NCI-H460 (cell line): ENCODE measurements around the gene ZNF487. TPM values are rescaled to one million over a fixed set of nuclear protein-coding genes. Genes with fewer than 3 reads are reported as not detected.
A peak's percentile ranks its signal among the peaks of the same experiment; 100 is the strongest.
"Not testable (repeated sequence)": the region's sequence is repeated elsewhere in the genome, so short reads cannot be mapped to it uniquely, and the experiment has no call there.

Source experiments
- DNase-seq: peaks from one replicate; pipeline ENCODE4 v3.0.0-alpha.2; 2016; ENCODE audit warnings: low read depth; ENCODE audit errors: extremely low read depth
- total RNA-seq: library from RNA; depleted of rRNA; stranded (reverse); fragments of >200 nt; shearing (Covaris generic); gene quantifications from 2 replicates; pipeline ENCODE4 v1.2.3, GENCODE V29; 2014

The ZNF487 gene
- total RNA-seq, 1 experiment from 2014 or later = 5.4 TPM

DNA sequence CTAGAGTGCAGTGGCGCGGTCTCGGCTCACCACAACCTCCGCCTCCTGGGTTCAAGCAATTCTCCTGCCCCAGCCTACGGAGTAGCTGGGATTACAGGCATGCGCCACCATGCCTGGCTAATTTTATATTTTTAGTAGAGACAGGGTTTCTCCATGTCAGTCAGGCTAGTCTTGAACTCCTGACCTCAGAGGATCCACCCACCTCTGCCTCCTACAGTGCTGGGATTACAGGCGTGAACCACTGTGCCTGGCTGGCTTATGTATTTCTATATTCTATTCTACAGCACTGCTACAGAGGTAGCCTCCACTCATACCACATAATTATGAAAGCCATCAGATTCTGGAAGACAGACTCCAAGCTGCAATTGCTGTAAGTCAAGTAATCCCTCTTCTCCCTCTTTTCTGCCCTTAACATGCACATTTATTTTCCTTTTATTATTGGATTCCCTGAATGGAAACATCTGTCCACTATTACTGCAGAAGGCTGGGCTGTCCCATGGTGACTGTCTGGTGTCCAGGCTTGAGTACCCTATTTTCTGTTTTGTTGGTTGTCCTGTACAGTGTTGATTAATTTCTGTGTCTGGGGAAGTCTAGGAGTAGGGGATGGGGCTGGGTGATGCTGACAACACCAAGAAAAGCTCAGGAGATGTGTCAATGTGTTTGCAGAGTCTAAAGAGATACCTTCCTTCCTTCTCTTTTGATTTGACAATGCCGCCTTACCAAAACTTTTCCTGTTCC is 5.8 kb upstream of the ZNF487 start:
- DNase-seq = no peak

- DNase-seq = no peak
These were observed 395 bp downstream of the ZNF487 start for GRCh38 chr10:43437141-43437870.

GRCh38 chr10:43440463-43441134 is 3.7 kb downstream of the ZNF487 start:
- no peak for DNase-seq

DNA sequence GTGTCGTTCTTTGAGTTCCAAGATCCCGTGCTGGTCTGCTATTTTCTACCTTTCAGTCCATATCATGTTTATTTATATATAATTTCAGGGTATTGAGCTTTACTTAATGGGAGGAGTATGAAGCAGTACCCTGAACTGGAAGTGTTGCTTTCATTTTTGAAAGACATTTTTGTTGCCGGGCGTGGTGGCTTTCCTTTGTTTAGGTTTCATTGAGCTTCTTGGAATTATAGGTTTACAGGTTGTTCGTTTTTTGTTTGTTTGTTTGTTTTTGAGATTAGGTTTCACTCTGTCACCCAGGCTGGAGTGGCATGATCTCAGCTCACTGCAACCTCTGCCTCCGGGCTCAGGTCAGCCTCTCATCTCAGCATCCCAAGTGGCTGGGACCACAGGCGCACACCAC is 7.4 kb downstream of the ZNF487 start:
- no peak for DNase-seq

- DNase-seq = no peak
These were observed 8.1 kb downstream of the ZNF487 start for GRCh38 chr10:43444897-43445466.

DNA sequence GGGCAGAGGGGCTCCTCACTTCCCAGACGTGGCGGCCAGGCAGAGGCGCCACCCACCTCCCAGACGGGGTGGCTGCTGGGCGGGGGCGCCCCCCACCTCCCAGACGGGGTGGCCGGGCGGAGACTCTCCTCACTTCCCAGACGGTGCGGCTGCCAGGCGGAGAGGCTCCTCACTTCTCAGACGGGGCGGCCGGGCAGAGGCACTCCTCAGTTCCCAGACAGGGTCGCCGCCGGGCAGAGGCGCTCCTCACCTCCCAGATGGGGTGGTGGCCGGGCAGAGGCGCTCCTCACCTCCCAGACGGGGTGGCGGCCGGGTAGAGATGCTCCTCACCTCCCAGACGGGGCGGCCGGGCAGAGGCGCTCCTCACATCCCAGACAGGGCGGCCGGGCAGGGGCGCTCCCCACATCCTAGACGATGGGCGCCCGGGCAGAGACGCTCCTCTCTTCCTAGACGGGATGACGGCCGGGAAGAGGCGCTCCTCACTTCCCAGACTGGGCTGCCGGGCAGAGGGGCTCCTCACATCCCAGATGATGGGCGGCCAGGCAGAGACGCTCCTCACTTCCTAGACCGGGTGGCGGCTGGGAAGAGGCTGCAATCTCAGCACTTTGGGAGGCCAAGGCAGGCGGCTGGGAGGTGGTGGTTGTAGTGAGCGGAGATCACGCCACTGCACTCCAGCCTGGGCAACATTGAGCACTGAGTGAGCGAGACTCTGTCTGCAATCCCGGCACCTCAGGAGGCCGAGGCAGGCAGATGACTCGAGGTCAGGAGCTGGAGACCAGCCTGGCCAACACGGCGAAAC is 9.5 kb downstream of the ZNF487 start:
- not testable (repeated sequence) for DNase-seq

GRCh38 chr10:43448742-43449141 is 11.8 kb downstream of the ZNF487 start:
- no peak for DNase-seq

DNA sequence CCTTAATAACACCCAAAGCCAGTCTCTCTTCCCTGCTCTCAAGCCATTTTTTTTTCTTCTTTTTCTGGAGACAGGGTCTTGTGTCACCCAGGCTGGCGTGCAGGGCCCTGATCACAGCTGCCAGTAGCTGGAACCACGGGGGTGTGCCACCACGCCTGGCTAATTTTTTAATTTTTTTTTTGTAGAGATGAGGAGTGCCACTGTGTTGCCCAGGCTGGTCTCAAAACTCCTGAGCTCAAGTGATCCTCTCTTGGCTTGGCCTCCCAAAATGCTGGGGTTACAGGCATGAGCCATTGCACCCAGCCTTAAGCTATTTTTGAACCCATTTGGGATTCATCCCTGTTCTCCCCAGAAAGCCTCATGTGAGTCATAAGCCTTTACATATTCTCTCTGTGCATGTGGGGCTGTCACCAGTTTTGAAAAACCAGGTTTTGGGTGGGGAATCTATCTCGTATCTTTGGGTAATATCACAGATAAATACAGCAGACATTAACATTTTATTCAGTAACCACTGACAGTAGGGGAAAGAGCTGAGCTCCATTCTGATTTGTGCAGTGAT is 15.5 kb downstream of the ZNF487 start:
- no peak for DNase-seq

GRCh38 chr10:43453266-43453831 is 16.4 kb downstream of the ZNF487 start:
- DNase-seq = no peak

GRCh38 chr10:43454025-43454424 is 17.1 kb downstream of the ZNF487 start:
- not testable (repeated sequence) for DNase-seq

GRCh38 chr10:43456561-43456960 is 19.6 kb downstream of the ZNF487 start:
- DNase-seq = not testable (repeated sequence)

GRCh38 chr10:43458227-43458626 is 21.3 kb downstream of the ZNF487 start:
- DNase-seq = no peak

GRCh38 chr10:43461950-43462349 is 25.0 kb downstream of the ZNF487 start:
- peak; percentile 77 for DNase-seq

- not testable (repeated sequence) for DNase-seq
These were observed 28.3 kb downstream of the ZNF487 start for GRCh38 chr10:43465086-43465735.

DNA sequence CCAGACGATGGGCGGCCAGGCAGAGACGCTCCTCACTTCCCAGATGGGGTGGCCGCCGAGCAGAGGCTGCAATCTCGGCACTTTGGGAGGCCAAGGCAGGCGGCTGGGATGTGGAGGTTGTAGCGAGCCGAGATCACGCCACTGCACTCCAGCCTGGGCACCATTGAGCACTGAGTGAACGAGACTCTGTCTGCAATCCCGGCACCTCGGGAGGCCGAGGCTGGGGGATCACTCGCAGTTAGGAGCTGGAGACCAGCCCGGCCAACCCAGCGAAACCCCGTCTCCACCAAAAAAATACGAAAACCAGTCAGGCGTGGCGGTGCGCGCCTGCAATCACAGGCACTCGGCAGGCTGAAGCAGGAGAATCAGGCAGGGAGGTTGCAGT is 28.8 kb downstream of the ZNF487 start:
- DNase-seq = not testable (repeated sequence)

- DNase-seq = no peak
These were observed 34.2 kb downstream of the ZNF487 start for GRCh38 chr10:43471146-43471545.

- DNase-seq = no peak
These were observed 35.2 kb downstream of the ZNF487 start for GRCh38 chr10:43471935-43472720.

- no peak for DNase-seq
These were observed 42.4 kb downstream of the ZNF487 start for GRCh38 chr10:43479275-43479674.
